ENCODE results near the gene PSMD10.

DNA sequence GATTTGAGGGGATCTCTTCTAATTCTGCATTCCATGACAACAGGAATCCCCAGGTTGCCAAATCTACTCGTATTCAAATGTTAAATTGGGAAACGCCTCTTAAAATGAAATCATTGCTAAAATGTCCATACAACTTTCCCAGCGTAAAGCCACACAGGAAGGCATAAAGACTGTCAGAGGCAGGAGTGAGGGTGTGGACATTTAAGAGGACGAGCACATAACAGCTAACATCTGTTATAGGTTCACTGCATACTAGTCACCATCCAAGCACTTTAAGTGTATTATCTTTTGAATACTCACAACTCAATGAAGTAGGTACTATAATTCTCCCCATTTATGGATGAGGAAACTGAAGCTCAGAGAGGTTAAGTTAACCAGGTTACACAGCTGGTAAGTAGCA is 35.8 kb upstream of the PSMD10 start:
- TF ChIP-seq CTCF (IDR thresholded peaks at IDR 0.05) (no peak), POLR2A (IDR thresholded peaks at IDR 0.05) (no peak)
